Hepatocyte (in vitro differentiated cells): ENCODE measurements around the gene CHD5. TPM values are rescaled to one million over a fixed set of nuclear protein-coding genes. Genes with fewer than 3 reads are reported as not detected.

Experiments used
- DNase-seq: peaks from one replicate; pipeline ENCODE4 v3.0.0-alpha.2; 2016; ENCODE audit warnings: low spot score
- H2AFZ ChIP-seq: fragments of 200-600 bp; sonication (generic); 2 replicates; pipeline ENCODE4 v1.6.0; 2016; ENCODE audit warnings: antibody characterized with exemption, mild to moderate bottlenecking
- H3K27ac ChIP-seq: fragments of 200-600 bp; sonication (generic); 2 replicates; pipeline ENCODE4 v1.5.1; 2016; ENCODE audit warnings: mild to moderate bottlenecking
- H3K27me3 ChIP-seq: fragments of 200-600 bp; sonication (generic); 2 replicates; pipeline ENCODE4 v1.6.1; 2016
- H3K36me3 ChIP-seq: fragments of 200-600 bp; sonication (generic); replicated peaks from 2 replicates; pipeline ENCODE4 v1.5.1; 2016; ENCODE audit warnings: low read depth; ENCODE audit not compliant: insufficient read depth
- H3K4me1 ChIP-seq: fragments of 200-600 bp; sonication (generic); 2 replicates; pipeline ENCODE4 v1.5.1; 2016; ENCODE audit warnings: mild to moderate bottlenecking, moderate library complexity; ENCODE audit not compliant: insufficient read depth
- H3K4me2 ChIP-seq: fragments of 200-600 bp; sonication (generic); 2 replicates; pipeline ENCODE4 v1.6.0; 2016
- H3K4me3 ChIP-seq: fragments of 200-600 bp; sonication (generic); 2 replicates; pipeline ENCODE4 v1.5.1; 2016; ENCODE audit warnings: mild to moderate bottlenecking
- H3K79me2 ChIP-seq: fragments of 200-600 bp; sonication (generic); 2 replicates; pipeline ENCODE4 v1.6.0; 2017; ENCODE audit warnings: mild to moderate bottlenecking
- H3K9me2 ChIP-seq: fragments of 200-600 bp; sonication (generic); replicated peaks from 2 replicates; pipeline ENCODE4 v1.6.0; 2017; ENCODE audit warnings: mild to moderate bottlenecking; ENCODE audit not compliant: insufficient read depth
- H3K9me3 ChIP-seq: fragments of 200-600 bp; sonication (generic); 2 replicates; pipeline ENCODE4 v1.5.1; 2016; ENCODE audit warnings: low read depth, mild to moderate bottlenecking
- H4K20me1 ChIP-seq: fragments of 200-600 bp; sonication (generic); 2 replicates; pipeline ENCODE4 v1.6.0; 2016; ENCODE audit warnings: mild to moderate bottlenecking; ENCODE audit not compliant: insufficient read depth, poor library complexity, severe bottlenecking
- CTCF ChIP-seq: fragments of 200-600 bp; sonication (generic); IDR thresholded peaks from 2 replicates; pipeline ENCODE4 v1.5.1; 2016; ENCODE audit warnings: antibody characterized with exemption, mild to moderate bottlenecking; ENCODE audit not compliant: poor library complexity
- EZH2 ChIP-seq: fragments of 200-600 bp; sonication (generic); IDR thresholded peaks from 2 replicates; pipeline ENCODE4 v1.6.1; 2016; ENCODE audit warnings: antibody characterized with exemption, mild to moderate bottlenecking, borderline replicate concordance
- EZH2phosphoT487 ChIP-seq: fragments of 200-600 bp; sonication (generic); IDR thresholded peaks from one replicate; pipeline ENCODE4 v1.6.1; 2018; ENCODE audit warnings: antibody characterized with exemption, mild to moderate bottlenecking, low read depth, moderate library complexity; ENCODE audit not compliant: unreplicated experiment, severe bottlenecking
- WGBS: methylation state at CpG from one replicate; pipeline ENCODE4 v1.1.6; 2016; ENCODE audit warnings: low lambda C conversion rate; ENCODE audit errors: missing lambda C conversion rate; 5-methylcytosine and 5-hydroxymethylcytosine counted together
- polyA plus RNA-seq: library from polyadenylated mRNA; unstranded; fragments of >200 nt; fragmentation: Nextera tagmentation; extraction: Ambion mirVana; gene quantifications from 2 replicates; pipeline ENCODE4 v1.2.1, GENCODE V29; 2016
- total RNA-seq: library from RNA; depleted of rRNA; stranded (reverse); fragments of >200 nt; gene quantifications from 2 replicates; pipeline ENCODE4 v1.2.3, GENCODE V29; 2014

CHD5 gene
- total and polyA plus RNA-seq, 2 experiments from 2014 or later = 0.13 TPM; not detected in 1

GRCh38 chr1:6207921-6208320 lies 27.8 kb upstream of the CHD5 start:
- no peak overlapping the region for H2AFZ ChIP-seq
- H3K27ac ChIP-seq = no peak overlapping the region
- peaks cover 33% of the 10 kb centered on the region for H3K4me1 ChIP-seq
- H3K27me3 ChIP-seq = no peaks in the 10 kb centered on the region
- H3K79me2 ChIP-seq = peaks cover 6% of the 10 kb centered on the region
- no peaks in the 10 kb centered on the region for H3K36me3 ChIP-seq
- no peaks in the 10 kb centered on the region for H3K9me2 ChIP-seq
- H3K9me3 ChIP-seq = no peaks in the 10 kb centered on the region
- TF ChIP-seq CTCF (no peak), EZH2 (no peak), EZH2phosphoT487 (no peak)
- 83% methylated on average over 7 of the region's 10 CpGs for WGBS
- H3K4me3 ChIP-seq = no peak overlapping the region
- H3K4me2 ChIP-seq = no peak overlapping the region
- no peaks in the 10 kb centered on the region for H4K20me1 ChIP-seq
- DNase-seq = no peak

- no peak for TF ChIP-seq CTCF
- no peak for TF ChIP-seq EZH2
- TF ChIP-seq EZH2phosphoT487 = no peak
- no peak overlapping the region for H3K27ac ChIP-seq
- no peak overlapping the region for H3K4me3 ChIP-seq
- no peaks in the 10 kb centered on the region for H3K27me3 ChIP-seq
- WGBS = 96% methylated on average over 12 of the region's 19 CpGs
- H3K36me3 ChIP-seq = no peaks in the 10 kb centered on the region
- H3K79me2 ChIP-seq = peaks cover 6% of the 10 kb centered on the region
- H3K4me1 ChIP-seq = peaks cover 33% of the 10 kb centered on the region
- peak overlapping the region; percentile 87 for H3K4me2 ChIP-seq
- no peak overlapping the region for H2AFZ ChIP-seq
- H4K20me1 ChIP-seq = no peaks in the 10 kb centered on the region
- DNase-seq = no peak
- no peaks in the 10 kb centered on the region for H3K9me3 ChIP-seq
- H3K9me2 ChIP-seq = no peaks in the 10 kb centered on the region
These were observed 27.2 kb upstream of the CHD5 start for GRCh38 chr1:6207075-6207885.

- Histone ChIP-seq H2AFZ (peak overlapping the region; percentile 84), H3K9me2 (no peaks in the 10 kb centered on the region), H4K20me1 (no peaks in the 10 kb centered on the region), H3K36me3 (no peaks in the 10 kb centered on the region), H3K4me2 (peak overlapping the region; percentile 87), H3K79me2 (peaks cover 6% of the 10 kb centered on the region), H3K4me1 (peaks cover 33% of the 10 kb centered on the region), H3K27ac (peak overlapping the region; percentile 87), H3K9me3 (no peaks in the 10 kb centered on the region), H3K4me3 (peak overlapping the region; percentile 37), H3K27me3 (no peaks in the 10 kb centered on the region)
- no peak for DNase-seq
- TF ChIP-seq EZH2phosphoT487 = no peak
- TF ChIP-seq EZH2 = no peak
- no peak for TF ChIP-seq CTCF
- 46% methylated on average over 5 of the region's 25 CpGs for WGBS
These were observed 26.4 kb upstream of the CHD5 start for GRCh38 chr1:6206520-6206855.
